Epithelial cell of esophagus (primary cell): Measurements from ENCODE around the gene SESN3.
"Not testable (repeated sequence)": the region's sequence is repeated elsewhere in the genome, so short reads cannot be mapped to it uniquely, and the experiment has no call there.

Experiments used
- DNase-seq: peaks from one replicate; pipeline ENCODE4 v3.0.0; 2010; ENCODE audit warnings: low read depth
- H3K4me3 ChIP-seq: 2 replicates; pipeline ENCODE4 v1.5.1; 2011; ENCODE audit warnings: mild to moderate bottlenecking, low read length, control low read depth
- TF ChIP-seq, protein P1 (sequence below): IDR thresholded peaks from 2 replicates; pipeline ENCODE4 v1.5.1; 2011; ENCODE audit warnings: low read depth, mild to moderate bottlenecking, low read length, control low read depth, inconsistent platforms; ENCODE audit not compliant: insufficient read depth; ENCODE audit errors: missing control alignments

The SESN3 gene, protein sequence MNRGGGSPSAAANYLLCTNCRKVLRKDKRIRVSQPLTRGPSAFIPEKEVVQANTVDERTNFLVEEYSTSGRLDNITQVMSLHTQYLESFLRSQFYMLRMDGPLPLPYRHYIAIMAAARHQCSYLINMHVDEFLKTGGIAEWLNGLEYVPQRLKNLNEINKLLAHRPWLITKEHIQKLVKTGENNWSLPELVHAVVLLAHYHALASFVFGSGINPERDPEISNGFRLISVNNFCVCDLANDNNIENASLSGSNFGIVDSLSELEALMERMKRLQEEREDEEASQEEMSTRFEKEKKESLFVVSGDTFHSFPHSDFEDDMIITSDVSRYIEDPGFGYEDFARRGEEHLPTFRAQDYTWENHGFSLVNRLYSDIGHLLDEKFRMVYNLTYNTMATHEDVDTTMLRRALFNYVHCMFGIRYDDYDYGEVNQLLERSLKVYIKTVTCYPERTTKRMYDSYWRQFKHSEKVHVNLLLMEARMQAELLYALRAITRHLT

DNA sequence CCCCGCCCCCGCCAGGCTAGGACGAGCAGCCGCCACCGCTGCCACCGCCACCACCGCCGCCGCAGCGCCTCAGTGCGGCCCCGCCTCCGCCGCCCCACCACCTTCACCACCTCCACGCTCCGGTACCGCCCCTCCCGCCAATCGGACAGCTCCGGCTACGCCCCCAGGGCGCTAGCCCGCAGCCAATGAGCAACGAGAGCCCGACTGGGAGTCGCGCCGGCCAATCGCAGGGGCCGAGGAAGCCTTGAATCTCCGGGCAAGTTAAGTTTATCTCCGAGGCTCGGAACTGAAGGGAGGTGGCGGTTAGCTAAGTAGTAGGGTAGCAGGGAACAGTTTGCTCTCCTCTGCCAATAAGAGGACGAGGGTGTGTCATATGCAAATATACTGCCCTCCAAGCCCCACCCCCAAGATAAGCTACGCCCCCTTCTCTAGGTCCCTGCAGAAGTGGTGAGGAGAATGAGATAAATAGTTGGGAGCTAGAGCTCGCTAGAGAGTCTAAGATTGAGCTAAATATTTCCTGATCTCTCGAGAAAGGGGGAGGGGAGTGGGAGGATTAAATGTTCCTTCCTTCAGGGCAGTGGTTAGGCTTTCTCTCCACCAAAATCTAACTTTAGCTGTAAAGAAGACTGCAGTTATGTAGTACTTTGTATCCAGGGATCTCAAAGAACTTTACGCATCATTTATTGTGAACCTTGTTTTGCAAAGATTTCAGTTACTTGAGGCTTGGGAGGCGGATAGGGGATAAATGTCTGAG lies at the start of gene SESN3:
TSS of gene SESN3 (minus strand) at position 76 of the 754 bp plus-strand sequence. CDS start 342 bp downstream, outside the sequence.
- peak; percentile 100 for DNase-seq
- TF ChIP-seq, protein P1, sequence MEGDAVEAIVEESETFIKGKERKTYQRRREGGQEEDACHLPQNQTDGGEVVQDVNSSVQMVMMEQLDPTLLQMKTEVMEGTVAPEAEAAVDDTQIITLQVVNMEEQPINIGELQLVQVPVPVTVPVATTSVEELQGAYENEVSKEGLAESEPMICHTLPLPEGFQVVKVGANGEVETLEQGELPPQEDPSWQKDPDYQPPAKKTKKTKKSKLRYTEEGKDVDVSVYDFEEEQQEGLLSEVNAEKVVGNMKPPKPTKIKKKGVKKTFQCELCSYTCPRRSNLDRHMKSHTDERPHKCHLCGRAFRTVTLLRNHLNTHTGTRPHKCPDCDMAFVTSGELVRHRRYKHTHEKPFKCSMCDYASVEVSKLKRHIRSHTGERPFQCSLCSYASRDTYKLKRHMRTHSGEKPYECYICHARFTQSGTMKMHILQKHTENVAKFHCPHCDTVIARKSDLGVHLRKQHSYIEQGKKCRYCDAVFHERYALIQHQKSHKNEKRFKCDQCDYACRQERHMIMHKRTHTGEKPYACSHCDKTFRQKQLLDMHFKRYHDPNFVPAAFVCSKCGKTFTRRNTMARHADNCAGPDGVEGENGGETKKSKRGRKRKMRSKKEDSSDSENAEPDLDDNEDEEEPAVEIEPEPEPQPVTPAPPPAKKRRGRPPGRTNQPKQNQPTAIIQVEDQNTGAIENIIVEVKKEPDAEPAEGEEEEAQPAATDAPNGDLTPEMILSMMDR = peak; percentile 29
- H3K4me3 ChIP-seq = peak within 1 kb of the TSS; percentile 86

DNA sequence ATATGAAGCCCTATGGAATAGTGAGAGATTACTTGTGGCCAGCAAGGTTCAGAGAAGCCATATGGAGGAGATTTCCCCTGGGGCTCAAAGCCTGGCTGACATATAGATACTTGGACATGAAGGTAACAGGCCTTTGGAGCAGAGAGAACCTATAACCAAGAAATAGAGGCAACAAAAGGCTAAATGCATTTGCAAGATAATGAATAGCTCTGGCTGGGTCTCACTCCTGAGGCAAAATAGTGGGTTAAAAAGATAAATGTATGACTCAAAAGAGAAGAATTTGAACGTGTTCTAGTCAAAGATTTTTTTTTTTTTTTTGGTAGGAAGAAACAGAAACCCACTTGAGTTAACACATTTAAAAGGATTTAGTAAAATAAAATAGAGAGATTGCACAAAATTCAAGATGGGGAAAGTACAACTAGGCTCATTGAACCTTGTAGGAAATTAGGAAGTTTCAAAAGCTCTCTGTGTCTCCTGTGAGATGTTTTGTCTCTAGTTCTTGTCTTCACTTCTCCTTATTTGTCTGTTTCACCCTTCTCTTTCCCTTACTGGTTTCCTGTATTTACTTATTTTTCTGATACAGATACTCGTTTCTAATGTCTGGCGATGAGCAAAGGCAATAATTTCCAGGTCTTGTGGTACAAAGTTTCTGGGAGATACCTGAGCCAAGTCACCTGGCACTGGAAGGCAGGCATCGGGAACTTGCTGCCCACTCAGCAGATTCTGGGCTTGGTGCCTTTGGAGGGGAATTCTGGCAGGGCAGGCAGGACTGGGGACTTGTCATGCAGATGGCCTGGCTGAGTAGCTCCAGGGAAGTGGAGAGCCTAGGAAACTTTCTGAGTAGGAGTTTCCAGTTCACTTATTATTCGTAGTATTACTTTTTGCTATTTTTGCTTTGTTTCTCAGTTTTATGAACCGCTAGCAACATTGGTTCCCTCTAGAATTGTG lies 49.2 kb upstream of the SESN3 start:
- TF ChIP-seq, protein P1 = no peak
- peak; percentile 40 for DNase-seq
- no peak overlapping the region for H3K4me3 ChIP-seq

DNA sequence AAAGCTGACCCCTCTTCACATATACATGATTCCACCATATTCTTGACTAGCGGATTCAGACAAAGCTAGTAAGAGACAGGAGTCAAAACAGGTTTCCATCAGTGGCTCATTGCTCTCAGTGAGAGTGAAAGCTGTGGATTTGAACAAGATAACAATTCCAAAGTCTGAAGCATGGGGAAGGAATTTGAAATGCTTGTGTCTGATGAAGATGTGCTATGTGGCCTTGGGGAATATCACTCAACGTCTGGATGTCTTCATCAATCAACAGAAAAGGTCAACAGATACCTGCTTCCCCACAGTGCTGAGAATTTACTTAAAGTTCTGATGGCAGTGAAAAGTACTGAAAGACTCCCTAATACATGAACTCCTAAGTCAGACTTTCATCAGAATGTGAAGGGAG lies 46.9 kb upstream of the SESN3 start:
- DNase-seq = no peak
- TF ChIP-seq, protein P1 = no peak
- H3K4me3 ChIP-seq = no peak overlapping the region

DNA sequence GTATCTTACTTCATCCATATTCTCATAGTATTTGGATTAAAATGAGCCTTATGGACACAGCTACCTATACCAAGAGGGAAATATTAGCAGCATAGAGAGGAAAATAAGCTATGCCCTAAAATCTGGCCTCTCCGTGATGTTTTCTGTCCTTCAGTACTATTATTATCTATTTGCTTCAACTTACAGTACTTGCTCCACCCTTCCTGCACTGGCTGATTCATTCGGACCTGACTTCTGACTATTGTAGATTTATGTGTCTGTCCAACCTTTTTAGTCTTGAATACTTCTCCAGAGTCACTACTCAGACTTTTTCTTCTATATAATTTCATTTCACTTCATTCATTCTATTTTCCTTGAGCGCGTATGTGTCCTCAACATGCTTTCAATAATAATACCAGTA lies 45.1 kb upstream of the SESN3 start:
- DNase-seq = no peak
- TF ChIP-seq, protein P1 = no peak
- H3K4me3 ChIP-seq = no peak overlapping the region

DNA sequence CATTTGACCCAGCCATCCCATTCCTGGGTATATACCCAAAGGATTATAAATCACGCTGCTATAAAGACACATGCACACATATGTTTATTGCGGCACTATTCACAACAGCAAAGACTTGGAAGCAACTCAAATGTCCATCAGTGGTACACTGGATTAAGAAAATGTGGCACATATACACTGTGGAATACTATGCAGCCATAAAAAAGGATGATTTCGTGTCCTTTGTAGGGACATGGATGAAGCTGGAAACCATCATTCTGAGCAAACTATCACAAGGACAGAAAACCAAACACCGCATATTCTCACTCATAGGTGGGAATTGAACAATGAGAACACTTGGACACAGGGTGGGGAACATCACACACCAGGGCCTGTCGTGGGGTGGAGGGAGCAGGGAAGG lies 42.6 kb upstream of the SESN3 start:
- not testable (repeated sequence) for H3K4me3 ChIP-seq, DNase-seq

DNA sequence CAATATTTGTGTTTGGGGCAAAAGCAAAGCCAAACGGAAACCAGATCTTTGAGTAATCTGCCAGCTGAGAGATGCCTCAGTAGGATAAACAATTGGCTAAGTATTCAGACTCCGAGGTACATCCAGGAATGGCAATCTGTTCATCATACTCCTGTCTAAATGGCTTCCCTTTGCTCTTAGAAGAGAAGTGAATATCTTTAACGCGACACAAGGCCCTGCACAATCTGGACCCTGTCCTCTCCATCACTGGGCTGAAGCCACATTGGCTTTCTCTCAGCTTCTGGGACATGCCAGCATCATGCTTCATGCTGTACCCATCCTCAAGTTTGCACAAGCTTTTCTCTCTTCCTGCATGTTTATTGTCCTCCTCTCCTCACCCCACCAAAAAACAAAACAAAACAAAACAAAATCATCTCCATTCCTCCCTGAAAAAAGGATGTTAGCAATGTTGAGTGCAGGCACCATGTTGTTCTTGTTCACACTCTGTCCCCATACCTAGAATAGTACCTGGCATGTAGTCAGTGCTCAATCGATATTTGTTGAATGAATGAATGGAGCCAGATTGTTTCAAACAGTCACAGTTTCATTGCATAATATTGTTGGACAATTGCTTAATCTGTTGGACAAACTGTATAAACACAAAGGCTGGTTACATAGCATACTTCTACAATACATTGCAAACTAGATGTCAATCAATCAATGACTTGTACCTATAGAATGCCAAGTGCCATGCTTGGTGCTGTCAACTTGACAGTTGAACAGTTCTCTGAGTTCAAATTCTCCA lies 38.2 kb upstream of the SESN3 start:
- H3K4me3 ChIP-seq = no peak overlapping the region
- TF ChIP-seq, protein P1 = no peak
- DNase-seq = no peak
